Iris pigment epithelial cell (primary cell): ENCODE data around the gene THSD4.
A peak's percentile ranks its signal among the peaks of the same experiment; 100 is the strongest.

Experiments used
- DNase-seq: peaks from one replicate; pipeline ENCODE4 v3.0.0-alpha.2; 2011; ENCODE audit warnings: low read depth

The THSD4 gene

GRCh38 chr15:71545923-71546322, 430.7 kb downstream of the THSD4 start:
- no peak for DNase-seq

- peak; percentile 23 for DNase-seq
Measured at GRCh38 chr15:71547011-71547410, 431.7 kb downstream of the THSD4 start.

- no peak for DNase-seq
Measured at GRCh38 chr15:71548401-71548807, 433.1 kb downstream of the THSD4 start.

GRCh38 chr15:71549091-71549490, 433.8 kb downstream of the THSD4 start:
- DNase-seq, result no peak

GRCh38 chr15:71549697-71550096, 434.4 kb downstream of the THSD4 start:
- no peak for DNase-seq

- DNase-seq, result no peak
Measured at GRCh38 chr15:71551566-71551965, 436.3 kb downstream of the THSD4 start.

- DNase-seq, result peak; percentile 95
Measured at GRCh38 chr15:71559098-71559497, 443.8 kb downstream of the THSD4 start.

GRCh38 chr15:71559616-71560015, 444.3 kb downstream of the THSD4 start:
- DNase-seq, result no peak

GRCh38 chr15:71562251-71562650, 447.0 kb downstream of the THSD4 start:
- no peak for DNase-seq

GRCh38 chr15:71564217-71564616, 448.9 kb downstream of the THSD4 start:
- no peak for DNase-seq

- no peak for DNase-seq
Measured at GRCh38 chr15:71565006-71565405, 449.7 kb downstream of the THSD4 start.

GRCh38 chr15:71565631-71566160, 450.4 kb downstream of the THSD4 start:
- no peak for DNase-seq

- no peak for DNase-seq
Measured at GRCh38 chr15:71566226-71566625, 451.0 kb downstream of the THSD4 start.

- no peak for DNase-seq
Measured at GRCh38 chr15:71567173-71567572, 451.9 kb downstream of the THSD4 start.

- no peak for DNase-seq
Measured at GRCh38 chr15:71568227-71568626, 453.0 kb downstream of the THSD4 start.

- DNase-seq, result no peak
Measured at GRCh38 chr15:71570736-71571135, 455.5 kb downstream of the THSD4 start.

- DNase-seq, result no peak
Measured at GRCh38 chr15:71571641-71572040, 456.4 kb downstream of the THSD4 start.

- DNase-seq, result peak; percentile 51
Measured at GRCh38 chr15:71572452-71573053, 457.3 kb downstream of the THSD4 start.

- no peak for DNase-seq
Measured at GRCh38 chr15:71573599-71573998, 458.3 kb downstream of the THSD4 start.

GRCh38 chr15:71575474-71576045, 460.3 kb downstream of the THSD4 start:
- DNase-seq, result no peak

- DNase-seq, result no peak
Measured at GRCh38 chr15:71577071-71577470, 461.8 kb downstream of the THSD4 start.

GRCh38 chr15:71581398-71581930, 466.2 kb downstream of the THSD4 start:
- no peak for DNase-seq

- no peak for DNase-seq
Measured at GRCh38 chr15:71585159-71585558, 469.9 kb downstream of the THSD4 start.

GRCh38 chr15:71586463-71586862, 471.2 kb downstream of the THSD4 start:
- no peak for DNase-seq
